NCI-H1105 treated with DMSO at 0.1 percent for 48 hours (cell line): ENCODE measurements around the gene GRK2.
A peak's percentile ranks its signal among the peaks of the same experiment; 100 is the strongest.
"Not testable (repeated sequence)": the region's sequence is repeated elsewhere in the genome, so short reads cannot be mapped to it uniquely, and the experiment has no call there.

Experiments used
- DNase-seq: peaks from one replicate; lab custom pipeline; 2025; lab: John Stamatoyannopoulos, UW

Gene GRK2

GRCh38 chr11:67312187-67313021 lies 46.1 kb downstream of the GRK2 start:
- DNase-seq = no peak

- no peak for DNase-seq
Measured at GRCh38 chr11:67313125-67313890, 47.0 kb downstream of the GRK2 start.

- DNase-seq = no peak
Measured at GRCh38 chr11:67314218-67314617, 47.9 kb downstream of the GRK2 start.

GRCh38 chr11:67315325-67315909 lies 49.1 kb downstream of the GRK2 start:
- DNase-seq = no peak

GRCh38 chr11:67316882-67317204 lies 50.6 kb downstream of the GRK2 start:
- no peak for DNase-seq

- peak; percentile 97 for DNase-seq
Measured at GRCh38 chr11:67317205-67317887, 51.1 kb downstream of the GRK2 start.

GRCh38 chr11:67317888-67318555 lies 51.7 kb downstream of the GRK2 start:
- DNase-seq = no peak

GRCh38 chr11:67318876-67319275 lies 52.6 kb downstream of the GRK2 start:
- DNase-seq = not testable (repeated sequence)

- DNase-seq = no peak
Measured at GRCh38 chr11:67320011-67320410, 53.7 kb downstream of the GRK2 start.

- DNase-seq = no peak
Measured at GRCh38 chr11:67320691-67321090, 54.4 kb downstream of the GRK2 start.

GRCh38 chr11:67321313-67321871 lies 55.1 kb downstream of the GRK2 start:
- no peak for DNase-seq

GRCh38 chr11:67322049-67322448 lies 55.8 kb downstream of the GRK2 start:
- no peak for DNase-seq

- no peak for DNase-seq
Measured at GRCh38 chr11:67323526-67323925, 57.3 kb downstream of the GRK2 start.

- DNase-seq = no peak
Measured at GRCh38 chr11:67332081-67332691, 65.9 kb downstream of the GRK2 start.
